Measurements from ENCODE around the gene OR4D11. TPM values are rescaled to one million over a fixed set of nuclear protein-coding genes. Genes with fewer than 3 reads are reported as not detected.

Gene OR4D11
- total and polyA plus RNA-seq, 9 of the 15 experiments (the other 6 are each of a cell fraction or from before 2014, with no cell fraction given): not detected

GRCh38 chr11:59547605-59548308 is 44.4 kb downstream of the OR4D11 start (continued):
- TF ChIP-seq ZNF764 (CRISPR knock-in tag; IDR thresholded peaks at IDR 0.05; ENCODE audit: low read depth) (0 out of 2 replicates have a peak, but pooled peaks have one; percentile 5), ZBTB2 (IDR thresholded peaks at IDR 0.05) (0 out of 2 replicates have a peak, but pooled peaks have one; percentile 61), FOXJ2 (tag; IDR thresholded peaks at IDR 0.05) (peak; percentile 48; the same call in 1 of the 2 replicates), HDAC1 (IDR thresholded peaks at IDR 0.05) (peak; percentile 83 to 87; a peak in 3 of 4 replicates), SMAD4 (CRISPR knock-in tag; conservative IDR thresholded peaks at IDR 0.05) (peak; percentile 32), MEIS2 (IDR thresholded peaks at IDR 0.05; ENCODE audit: partially characterized antibody) (peak; percentile 85), ZBED1 (IDR thresholded peaks at IDR 0.05) (0 out of 2 replicates have a peak, but pooled peaks have one; percentile 23), BRD4 (IDR thresholded peaks at IDR 0.05) (0 out of 2 replicates have a peak, but pooled peaks have one; percentile 5), ZNF639 (CRISPR knock-in tag; conservative IDR thresholded peaks at IDR 0.05 in 1 of 2, IDR thresholded peaks at IDR 0.05 in 1 of 2) (peak in 1 of 2 experiments; percentile 78; a peak in 2 of 4 replicates), KDM5B (IDR thresholded peaks at IDR 0.05; ENCODE audit: insufficient replicate concordance, low read depth, low read length) (peak; percentile 78), PKNOX1 (IDR thresholded peaks at IDR 0.05) (peak; percentile 85), MTA3 (IDR thresholded peaks at IDR 0.05; ENCODE audit: borderline replicate concordance) (peak; percentile 78), MBD2 (IDR thresholded peaks at IDR 0.05; ENCODE audit: borderline replicate concordance, low read depth) (0 out of 2 replicates have a peak, but pooled peaks have one; percentile 30), BACH1 (tag; IDR thresholded peaks at IDR 0.05) (peak; percentile 58), ZNF384 (IDR thresholded peaks at IDR 0.05; ENCODE audit: low read depth, low read length) (peak; percentile 73), NCOR1 (IDR thresholded peaks at IDR 0.05) (peak; percentile 74), MCM7 (IDR thresholded peaks at IDR 0.05) (peak in 1 of 2 experiments; percentile 10; a peak in 1 of 4 replicates), CEBPG (CRISPR knock-in tag; IDR thresholded peaks at IDR 0.05) (peak; percentile 67; the same call in 1 of the 2 replicates), CEBPG (tag; conservative IDR thresholded peaks at IDR 0.05 in 1 of 2, IDR thresholded peaks at IDR 0.05 in 1 of 2) (0 out of 4 replicates have a peak, but pooled peaks of 1 of the 2 experiments have one; percentile 37)
- TF ChIP-seq, protein P1, sequence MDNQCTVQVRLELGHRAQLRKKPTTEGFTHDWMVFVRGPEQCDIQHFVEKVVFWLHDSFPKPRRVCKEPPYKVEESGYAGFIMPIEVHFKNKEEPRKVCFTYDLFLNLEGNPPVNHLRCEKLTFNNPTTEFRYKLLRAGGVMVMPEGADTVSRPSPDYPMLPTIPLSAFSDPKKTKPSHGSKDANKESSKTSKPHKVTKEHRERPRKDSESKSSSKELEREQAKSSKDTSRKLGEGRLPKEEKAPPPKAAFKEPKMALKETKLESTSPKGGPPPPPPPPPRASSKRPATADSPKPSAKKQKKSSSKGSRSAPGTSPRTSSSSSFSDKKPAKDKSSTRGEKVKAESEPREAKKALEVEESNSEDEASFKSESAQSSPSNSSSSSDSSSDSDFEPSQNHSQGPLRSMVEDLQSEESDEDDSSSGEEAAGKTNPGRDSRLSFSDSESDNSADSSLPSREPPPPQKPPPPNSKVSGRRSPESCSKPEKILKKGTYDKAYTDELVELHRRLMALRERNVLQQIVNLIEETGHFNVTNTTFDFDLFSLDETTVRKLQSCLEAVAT (IDR thresholded peaks at IDR 0.05): peak; percentile 99 to 100
- TF ChIP-seq, protein P2, sequence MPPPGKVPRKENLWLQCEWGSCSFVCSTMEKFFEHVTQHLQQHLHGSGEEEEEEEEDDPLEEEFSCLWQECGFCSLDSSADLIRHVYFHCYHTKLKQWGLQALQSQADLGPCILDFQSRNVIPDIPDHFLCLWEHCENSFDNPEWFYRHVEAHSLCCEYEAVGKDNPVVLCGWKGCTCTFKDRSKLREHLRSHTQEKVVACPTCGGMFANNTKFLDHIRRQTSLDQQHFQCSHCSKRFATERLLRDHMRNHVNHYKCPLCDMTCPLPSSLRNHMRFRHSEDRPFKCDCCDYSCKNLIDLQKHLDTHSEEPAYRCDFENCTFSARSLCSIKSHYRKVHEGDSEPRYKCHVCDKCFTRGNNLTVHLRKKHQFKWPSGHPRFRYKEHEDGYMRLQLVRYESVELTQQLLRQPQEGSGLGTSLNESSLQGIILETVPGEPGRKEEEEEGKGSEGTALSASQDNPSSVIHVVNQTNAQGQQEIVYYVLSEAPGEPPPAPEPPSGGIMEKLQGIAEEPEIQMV (tag; conservative IDR thresholded peaks at IDR 0.05; ENCODE audit: low read depth): peak; percentile 69

Data from K562 (cell line).